Astrocyte of the spinal cord (primary cell): ENCODE measurements around the gene SAMD11.

ENCODE experiments used
- DNase-seq: peaks from one replicate; pipeline ENCODE4 v3.0.0; 2011; ENCODE audit warnings: low read depth, low spot score
- H3K4me3 ChIP-seq: 2 replicates; pipeline ENCODE4 v1.5.1; 2011; ENCODE audit warnings: low read depth, mild to moderate bottlenecking, low read length, moderate library complexity
- CTCF ChIP-seq: IDR thresholded peaks from 2 replicates; pipeline ENCODE4 v1.5.1; 2012; ENCODE audit warnings: low read depth, mild to moderate bottlenecking, low read length, inconsistent platforms
- in situ Hi-C: cut with HindIII; loops from 2 replicates; pipeline ENCODE4 v1.10.0; 2017; ENCODE audit warnings: low sequenced_read_pairs

The SAMD11 gene

GRCh38 chr1:910881-911721 is 12.6 kb upstream of the SAMD11 start:
- in situ Hi-C loops: no loop called here
- DNase-seq: no peak
- H3K4me3 ChIP-seq: no peak overlapping the region
- no peak for TF ChIP-seq CTCF

GRCh38 chr1:911875-912739 is 11.6 kb upstream of the SAMD11 start:
- no peak for DNase-seq
- in situ Hi-C loops: no loop called here
- no peak for TF ChIP-seq CTCF
- H3K4me3 ChIP-seq: no peak overlapping the region

GRCh38 chr1:912740-913301 is 10.9 kb upstream of the SAMD11 start:
- no peak for DNase-seq
- peak; percentile 35 for TF ChIP-seq CTCF
- H3K4me3 ChIP-seq: no peak overlapping the region
- in situ Hi-C loops: no loop called here

- no peak for DNase-seq
- no peak for TF ChIP-seq CTCF
- no peak overlapping the region for H3K4me3 ChIP-seq
- in situ Hi-C loops: no loop called here
Observed at GRCh38 chr1:913491-914130, 10.1 kb upstream of the SAMD11 start.

- no peak overlapping the region for H3K4me3 ChIP-seq
- in situ Hi-C loops: no loop called here
- no peak for DNase-seq
- no peak for TF ChIP-seq CTCF
Observed at GRCh38 chr1:914131-914890, 9.4 kb upstream of the SAMD11 start.

GRCh38 chr1:914891-915280 is 8.8 kb upstream of the SAMD11 start:
- no peak overlapping the region for H3K4me3 ChIP-seq
- TF ChIP-seq CTCF: no peak
- in situ Hi-C loops: no loop called here
- DNase-seq: no peak
